GM18858 (cell line): ENCODE measurements around the gene MSTN.

Experiments
- ATAC-seq: cut with Tn5 transposase; IDR thresholded peaks from one replicate; pipeline ENCODE4 v1.9.1; 2021; ENCODE audit not compliant: unreplicated experiment

Gene MSTN

DNA sequence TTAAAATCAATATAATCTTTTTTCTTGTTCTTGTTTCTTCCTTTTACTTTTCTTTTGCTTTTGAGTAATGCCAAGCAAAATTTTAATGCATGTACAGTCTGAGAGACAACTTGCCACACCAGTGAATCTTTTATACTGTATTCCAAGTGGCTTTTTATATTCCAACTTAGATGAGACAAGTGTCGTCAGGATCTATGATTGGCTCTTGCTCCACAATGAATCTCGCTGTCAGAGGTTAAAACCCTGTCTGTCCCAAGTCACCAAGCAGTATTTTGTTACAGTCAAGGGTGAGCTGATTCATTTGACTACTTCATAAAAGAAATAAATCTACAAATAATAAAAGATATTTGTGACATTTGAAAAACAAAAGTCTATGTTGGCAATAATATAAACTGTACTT is at the start of gene MSTN:
Gene MSTN (minus strand): TSS at position 129 of the 400 bp plus-strand sequence. CDS start 133 bp downstream, outside the sequence.
- ATAC-seq, result no peak

DNA sequence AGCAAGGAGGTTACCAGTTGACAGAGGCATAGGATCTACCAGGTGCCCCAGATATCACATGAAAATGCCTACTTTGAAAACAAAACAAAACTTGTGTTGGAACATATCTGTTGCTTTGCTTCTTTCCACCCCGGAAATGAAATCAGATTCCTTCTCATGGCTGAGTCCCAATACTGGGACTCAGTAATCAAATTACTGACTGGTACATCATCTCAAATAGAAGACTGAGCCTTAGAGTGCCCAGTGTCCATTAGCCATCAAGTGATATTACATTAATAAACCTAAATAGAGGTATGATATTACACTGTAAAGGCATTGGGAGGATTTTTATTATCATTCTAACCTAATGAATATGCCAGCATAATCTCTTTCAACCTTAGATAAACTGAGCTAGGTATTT is 48.6 kb upstream of the MSTN start:
- ATAC-seq, result no peak

DNA sequence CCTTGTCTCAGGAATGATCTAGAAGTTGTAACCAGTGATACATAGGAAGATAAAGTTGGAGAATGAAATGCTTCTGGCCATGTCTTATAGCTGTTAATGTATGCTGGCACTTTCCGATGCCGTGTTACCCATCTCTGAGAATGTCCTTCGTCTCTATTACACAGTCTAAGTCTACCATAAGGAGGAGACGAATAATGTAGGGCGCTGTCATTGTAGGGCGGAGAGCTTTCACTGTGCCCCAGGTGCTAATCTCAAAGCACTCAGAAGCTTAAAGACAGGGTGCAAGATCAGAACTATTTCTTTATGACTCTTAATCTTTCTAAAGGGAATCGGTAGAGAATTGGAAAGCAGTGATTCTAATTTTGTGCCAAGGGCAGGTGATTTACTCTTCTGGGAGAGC is 48.2 kb upstream of the MSTN start:
- ATAC-seq, result no peak

DNA sequence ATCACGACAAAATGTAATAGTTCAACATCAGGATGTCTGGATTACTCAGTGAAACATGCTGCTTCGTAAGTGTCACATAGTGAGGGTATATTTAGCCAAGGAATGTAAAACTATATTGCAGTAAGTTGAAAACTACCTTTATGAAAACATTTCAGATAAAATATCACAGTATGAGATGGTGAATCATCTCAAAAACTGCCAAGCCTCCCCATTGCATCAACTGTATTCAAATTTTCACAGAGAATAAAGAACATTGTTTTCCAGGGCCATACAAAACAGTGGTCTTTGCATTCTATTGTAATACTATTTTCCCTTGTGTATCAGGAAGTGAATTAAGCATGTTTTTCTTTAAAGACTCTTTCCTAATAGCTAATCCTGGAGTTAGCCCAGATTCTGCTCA is 47.6 kb upstream of the MSTN start:
- no peak for ATAC-seq

DNA sequence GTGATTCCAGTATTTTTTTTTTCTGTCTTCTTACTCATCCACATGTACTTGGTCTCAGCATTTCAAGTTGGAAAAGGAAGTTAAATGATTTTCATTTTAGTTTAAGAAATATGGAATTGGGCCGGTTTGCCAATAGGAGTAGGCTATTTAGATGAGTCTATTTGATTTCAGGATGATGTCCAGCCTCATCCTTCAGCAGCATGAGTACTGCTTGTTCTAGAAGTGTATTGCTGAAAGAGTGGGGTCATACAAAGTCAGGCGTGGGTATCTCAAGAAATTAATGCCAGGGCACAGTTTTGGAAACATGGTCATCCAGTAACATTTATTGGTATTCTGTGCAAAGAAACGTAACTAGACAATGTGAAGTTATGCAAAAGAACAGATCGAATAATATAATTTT is 44.9 kb upstream of the MSTN start:
- ATAC-seq, result no peak

DNA sequence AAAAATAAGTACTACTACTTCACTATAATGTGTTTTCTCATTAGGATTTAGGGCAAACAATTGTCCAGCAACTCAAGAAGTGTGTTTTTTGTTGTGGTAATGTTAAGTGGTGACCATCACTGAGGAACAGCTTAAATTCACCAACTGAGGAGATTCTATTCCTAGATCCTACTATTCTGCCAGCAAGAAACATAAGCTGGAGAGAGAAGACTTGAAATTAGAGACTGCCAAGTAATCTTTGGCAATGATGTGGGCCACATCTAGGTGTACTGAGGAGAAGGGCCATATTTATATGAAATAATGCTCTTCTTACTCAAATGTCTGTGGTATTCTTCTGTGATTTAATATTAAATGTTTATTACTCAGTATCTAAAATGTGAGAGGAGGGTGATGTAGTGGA is 44.3 kb upstream of the MSTN start:
- ATAC-seq, result no peak

DNA sequence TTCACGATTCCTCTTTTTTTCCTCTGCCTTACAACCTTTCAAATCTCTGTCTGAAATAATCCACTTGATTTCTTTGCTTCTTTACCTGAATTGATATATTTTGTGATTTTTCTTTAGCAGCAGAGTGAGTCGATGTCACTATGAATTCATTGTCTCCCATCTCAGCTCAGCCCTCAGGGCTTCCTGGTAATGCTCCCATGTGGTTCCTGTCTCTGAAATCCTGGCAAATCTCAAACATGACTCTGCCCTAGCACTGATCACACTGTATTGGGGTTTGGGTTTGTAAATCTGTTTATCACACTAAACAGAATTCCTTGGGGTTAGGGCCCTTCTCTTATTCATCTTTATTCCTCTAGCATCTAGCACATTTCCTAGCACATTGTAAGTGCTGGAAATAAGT is 43.0 kb upstream of the MSTN start:
- no peak for ATAC-seq

DNA sequence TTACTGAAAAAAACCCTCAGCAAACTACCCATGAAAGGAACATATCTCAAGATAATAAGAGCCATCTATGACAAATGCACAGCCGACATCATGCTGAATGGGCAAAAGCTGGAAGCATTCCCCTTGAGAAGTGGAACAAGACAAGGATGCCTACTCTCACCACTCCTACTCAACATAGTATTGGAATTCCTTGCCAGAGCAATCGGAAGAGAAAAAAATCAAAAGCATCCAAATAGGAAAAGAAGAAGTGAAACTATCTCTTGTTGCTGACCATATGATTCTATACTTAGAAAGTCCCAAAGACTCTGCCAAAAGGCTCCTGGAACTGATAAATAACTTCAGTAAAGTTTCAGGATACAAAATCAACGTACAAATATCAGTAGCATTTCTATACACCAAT is 40.6 kb upstream of the MSTN start:
- no peak for ATAC-seq

DNA sequence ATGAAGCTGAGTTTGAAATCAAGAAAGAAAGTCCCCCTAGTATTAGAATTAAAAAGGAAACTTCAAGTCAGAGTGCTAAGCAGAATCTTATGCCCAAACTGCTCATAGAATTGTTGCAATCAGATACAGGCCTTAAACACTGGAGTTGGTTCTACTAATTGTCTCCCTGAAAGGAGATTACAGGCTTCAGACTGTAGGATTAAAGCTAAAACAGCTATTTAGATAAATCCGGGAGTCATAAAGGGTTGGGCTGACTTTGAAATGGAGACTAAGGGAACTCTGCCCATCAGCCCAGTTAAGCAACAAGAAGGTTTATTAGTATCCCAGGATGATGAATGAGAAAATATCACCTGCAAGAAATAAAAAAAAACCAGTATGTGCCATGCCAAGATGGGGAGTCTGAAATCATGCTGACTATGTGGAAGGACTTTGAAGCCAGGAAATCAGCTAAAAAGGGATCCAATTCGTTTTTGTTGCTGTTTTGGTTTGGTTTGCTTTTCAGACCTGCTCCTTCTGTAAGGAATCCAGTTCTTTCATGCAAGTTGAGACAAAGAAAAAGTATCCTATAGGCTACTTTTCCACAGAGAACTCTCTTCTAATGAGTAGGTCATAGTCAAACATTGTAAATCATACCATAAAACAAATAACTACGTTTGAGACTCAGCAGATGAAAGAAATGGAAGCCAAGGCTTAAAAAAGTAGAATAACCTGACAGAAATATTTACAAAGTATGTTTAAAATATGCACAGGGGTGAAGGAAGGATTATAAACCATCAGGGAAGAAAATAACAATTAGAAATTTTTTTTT is 37.6 kb upstream of the MSTN start:
- ATAC-seq, result no peak

DNA sequence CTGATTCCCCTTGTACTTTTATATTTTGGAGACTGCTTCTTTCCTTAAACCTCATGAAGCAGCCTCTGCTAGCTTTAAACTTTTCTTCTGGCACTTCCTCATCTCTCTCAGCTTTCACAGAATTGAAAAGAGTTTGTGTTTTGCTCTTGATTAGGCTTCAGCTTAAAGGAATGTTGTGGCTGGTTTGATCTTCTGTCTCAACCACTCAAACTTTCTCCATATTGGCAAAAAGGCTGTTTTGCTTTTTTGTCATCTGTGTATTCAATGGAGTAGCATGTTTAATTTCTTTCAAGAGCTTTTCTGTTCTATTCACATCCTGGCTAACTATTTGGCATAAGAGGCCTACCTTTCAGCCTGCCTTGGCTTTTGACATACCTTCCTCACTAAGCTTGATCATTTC is 36.3 kb upstream of the MSTN start:
- no peak for ATAC-seq

DNA sequence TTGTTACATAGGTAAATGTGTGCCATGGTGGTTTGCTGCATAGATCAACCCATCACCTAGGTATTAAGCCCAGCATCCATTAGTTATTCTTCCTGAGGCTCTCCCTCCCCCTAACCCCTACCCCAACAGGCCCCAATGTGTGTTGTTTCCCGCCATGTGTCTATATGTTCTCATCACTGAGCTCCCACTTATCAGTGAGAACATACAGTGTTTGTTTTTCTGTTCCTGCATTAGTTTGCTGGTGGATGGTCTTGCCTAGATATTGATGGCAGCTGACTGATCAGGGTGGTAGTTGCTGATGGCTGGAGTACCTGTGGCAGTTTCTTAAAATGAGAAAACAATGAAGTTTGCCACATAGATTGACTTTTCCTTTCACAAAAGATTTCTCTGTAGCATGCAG is 34.6 kb upstream of the MSTN start:
- ATAC-seq, result no peak

DNA sequence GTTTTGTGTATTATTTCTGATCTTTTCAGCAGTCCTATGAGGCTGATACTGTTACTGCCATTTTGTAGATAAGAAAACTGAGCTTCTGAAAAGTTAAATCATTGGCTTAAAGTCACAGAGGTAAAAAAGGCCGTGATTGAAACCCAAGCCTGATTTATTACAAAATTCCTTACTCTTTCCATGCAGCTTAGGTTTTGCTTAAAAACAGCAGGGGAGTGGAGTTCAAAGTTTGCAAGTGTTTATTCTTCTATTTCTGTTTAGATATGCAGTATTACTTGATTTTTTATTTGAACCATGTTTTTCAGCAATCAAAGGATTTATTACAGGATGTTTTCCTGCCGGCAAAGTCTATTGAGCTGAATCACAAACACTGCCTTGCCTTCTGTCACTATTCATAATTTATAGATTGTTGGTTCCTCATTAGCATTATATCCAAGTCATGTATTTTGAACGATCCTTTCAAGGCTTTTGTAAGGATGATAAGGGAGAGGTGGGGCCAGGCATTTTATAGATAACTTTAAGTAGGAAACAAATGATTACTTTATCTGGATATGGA is 31.9 kb upstream of the MSTN start:
- no peak for ATAC-seq

DNA sequence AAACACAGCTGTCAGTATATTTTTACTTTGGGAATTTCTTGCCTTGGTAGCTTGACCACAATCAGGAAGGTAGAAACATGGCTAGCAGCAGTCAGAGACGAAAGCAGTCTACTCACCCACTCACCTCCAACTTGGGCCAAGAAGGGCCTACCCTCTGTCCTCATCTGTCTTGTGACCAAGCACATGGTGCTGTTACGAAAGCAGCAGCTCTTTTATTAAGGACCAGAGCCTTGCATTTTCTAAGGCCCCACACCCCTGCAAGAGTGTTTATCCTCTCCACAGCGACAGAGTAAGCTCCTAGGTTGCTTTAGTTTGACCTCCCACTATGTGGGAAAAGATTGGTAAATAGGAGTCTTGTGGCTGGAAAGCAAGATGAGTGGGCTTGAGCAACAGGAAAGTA is 31.3 kb upstream of the MSTN start:
- no peak for ATAC-seq

DNA sequence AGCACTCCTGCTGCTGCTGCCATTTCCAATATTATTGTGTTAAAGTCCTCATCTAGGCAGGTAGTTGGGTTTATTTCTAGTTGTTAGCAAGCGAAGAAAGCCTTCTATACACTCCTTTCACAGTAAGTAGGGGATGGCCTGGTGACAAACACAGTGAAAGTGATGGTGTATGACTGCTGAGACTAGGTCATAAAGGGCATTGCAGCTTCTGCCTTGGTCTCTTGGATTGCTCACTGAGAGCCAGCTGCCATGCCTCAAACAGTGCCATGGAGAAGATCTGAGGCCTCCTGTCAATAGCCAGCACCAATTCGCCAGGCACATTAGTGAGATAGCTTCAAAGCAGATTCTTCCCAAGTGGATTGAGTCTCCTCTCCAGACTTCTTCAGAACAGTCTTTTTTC is 27.6 kb upstream of the MSTN start:
- no peak for ATAC-seq

DNA sequence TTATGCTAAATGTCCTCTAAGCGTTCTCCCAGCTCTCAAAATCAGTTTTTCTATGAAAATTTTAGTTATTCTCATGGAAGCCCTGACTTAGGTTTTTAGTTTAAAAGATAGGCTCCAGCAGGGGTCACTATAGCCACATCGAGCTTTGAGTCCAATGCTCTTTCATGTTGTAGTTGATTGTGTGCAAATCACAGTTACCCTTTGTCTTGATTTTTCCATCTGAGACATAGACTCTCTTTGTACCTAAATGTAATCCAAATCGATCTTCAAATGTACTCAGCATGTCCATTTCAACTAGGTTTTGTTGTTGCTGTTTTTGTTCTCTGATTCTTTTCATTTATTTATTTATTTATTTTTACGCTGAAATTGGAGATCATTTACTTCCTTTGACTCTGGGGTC is 26.4 kb upstream of the MSTN start:
- peak; percentile 65 for ATAC-seq

DNA sequence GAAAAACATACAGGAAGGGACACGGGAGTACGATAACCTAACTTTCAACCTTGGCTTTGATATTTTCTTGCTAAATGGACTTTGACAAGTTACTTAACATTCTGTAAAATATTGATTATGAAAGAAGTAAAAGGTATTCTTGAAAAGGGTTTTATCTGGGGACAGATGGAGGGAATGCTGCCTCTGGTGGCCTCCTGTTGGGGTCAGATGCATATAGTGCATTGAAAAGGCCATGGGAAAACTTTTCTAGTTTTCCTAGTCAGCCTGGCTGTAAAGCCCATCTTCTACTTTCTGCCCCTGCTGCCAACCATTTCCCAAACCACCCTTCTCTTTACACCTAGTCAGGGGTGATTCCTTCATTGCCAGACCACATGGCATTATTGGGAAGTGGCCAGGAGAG is 22.2 kb upstream of the MSTN start:
- no peak for ATAC-seq

DNA sequence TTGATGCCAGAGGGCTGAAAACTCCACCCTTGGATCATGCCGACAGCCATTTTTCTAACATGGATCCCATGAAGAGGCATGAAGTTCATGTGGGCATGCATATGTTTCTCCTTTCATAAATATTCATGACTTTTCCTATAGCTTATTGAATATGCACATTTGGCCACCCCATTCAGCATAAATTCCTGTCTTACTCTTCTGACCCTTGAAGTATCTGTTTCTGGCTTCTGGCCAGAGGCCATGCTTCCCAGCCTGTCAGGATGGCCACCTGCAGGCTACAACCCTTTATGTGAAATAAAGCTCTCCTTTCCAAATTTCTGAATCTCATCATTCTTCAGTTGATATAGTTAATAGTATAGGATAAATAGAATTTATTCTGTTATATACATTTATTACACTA is 19.6 kb upstream of the MSTN start:
- ATAC-seq, result no peak

DNA sequence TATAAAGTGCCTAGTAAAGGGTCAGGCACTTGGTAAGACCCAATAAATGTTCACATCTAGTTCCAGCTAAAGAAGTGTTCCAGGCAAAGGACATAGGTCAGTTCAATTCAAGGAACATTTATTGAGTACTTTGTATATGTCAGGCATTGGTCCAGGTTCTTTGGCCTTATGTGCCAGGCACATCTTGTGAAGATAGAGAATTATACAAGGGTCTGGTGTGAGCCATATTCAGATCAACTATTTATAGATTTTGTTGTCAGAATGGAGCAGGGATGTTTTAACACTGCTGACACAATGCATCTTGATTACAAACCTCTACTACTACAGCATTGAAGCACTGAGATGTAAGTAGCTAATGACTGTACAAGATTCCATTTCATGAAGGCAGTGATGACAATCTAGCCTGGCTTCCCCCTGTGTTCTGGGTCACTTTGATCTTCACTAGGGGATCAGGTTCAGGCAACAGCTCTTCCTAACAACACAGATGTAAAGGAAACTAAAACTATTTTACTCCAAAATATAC is 18.1 kb upstream of the MSTN start:
- ATAC-seq, result no peak

DNA sequence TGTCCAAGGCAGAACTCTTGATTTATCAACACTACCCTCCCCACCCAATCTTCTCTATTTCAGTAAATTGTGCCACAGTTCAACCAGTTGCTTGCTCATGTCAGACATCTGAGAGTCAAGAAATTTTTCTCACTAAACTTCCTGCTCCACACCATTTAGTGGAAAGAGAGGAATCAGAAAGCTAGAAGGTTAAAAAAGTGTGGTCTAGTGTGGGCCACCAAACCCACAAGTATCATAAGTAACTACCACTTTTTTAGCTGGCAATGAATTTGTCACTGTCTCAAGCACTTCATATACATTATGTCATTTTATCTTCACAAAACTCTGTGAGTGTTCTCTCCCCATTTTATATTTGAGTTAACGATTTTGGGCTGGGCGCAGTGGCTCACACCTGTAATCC is 16.6 kb upstream of the MSTN start:
- ATAC-seq, result no peak

DNA sequence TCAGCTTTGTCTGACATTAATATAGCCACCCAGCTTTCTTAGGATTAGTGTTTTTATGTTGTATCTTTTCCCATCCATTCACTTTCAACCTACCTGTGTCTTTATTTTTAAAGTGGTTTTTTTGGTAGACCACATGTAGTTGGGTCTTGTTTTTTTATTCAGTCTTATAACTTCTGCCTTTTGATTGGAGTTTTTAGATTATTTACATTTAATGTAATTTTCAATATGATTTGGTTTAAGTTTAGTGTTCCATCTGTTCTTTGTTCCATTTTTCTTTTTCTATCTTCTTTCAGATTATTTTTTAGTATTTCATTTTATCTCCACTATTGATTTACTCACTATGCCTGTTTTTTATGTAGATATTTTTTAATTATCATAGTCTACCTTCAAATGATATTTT is 13.1 kb upstream of the MSTN start:
- no peak for ATAC-seq

DNA sequence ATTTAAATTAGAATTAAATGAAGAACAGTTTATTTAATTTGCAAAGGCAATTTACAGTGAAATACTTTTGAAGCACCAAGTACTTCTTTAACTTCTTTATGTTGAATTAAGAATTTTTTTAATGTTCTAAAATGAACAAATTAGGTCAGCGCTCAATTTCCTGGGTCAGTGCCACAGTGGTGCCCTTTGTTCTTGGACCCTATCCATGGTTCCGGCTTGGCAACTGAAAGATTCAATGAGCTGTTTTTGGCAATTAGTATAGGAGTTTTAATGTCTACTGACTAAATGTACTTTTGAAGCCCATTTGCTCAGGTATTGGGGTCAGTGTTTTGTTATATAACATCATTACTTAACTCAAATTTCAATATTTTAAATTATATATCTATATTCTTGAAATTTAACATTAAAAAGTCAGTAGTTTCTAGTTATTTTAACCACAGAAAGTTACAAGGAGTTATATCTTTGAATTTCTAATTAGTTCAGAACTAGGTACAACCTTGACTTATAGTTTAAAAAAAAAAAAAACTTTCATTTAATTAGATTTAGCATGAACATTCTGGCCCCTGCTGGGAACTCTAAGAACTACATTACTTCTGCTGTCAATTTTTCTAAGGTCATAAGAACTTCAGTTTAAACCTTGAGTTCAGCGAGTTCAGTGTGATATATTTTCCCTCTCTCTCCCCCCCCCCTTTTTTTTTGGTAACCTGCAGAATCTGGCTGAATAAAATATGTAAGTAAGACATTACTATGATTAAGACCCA is 7.6 kb upstream of the MSTN start:
- peak; percentile 63 for ATAC-seq

DNA sequence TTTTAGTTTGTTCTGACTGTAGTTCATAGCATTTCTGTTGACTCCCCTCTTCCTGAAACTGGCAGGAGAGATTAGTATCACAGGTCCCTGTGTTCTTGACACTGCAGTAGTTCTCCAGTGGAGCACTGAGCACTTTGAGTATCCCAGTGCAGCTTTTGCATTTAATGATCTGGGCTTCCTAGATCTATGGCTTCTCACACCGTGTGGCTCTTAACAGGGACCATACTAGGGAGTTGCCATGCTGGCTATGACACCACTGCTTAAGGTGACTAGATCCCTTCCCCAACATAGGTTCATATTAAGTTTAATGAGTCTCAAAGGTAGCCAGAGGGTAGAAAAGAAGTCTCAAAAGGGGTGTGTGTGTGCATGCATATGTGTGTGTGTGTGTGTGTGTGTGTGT is 6.2 kb upstream of the MSTN start:
- ATAC-seq, result no peak
